ENCODE measurements around the gene GLT1D1.

The GLT1D1 gene

DNA sequence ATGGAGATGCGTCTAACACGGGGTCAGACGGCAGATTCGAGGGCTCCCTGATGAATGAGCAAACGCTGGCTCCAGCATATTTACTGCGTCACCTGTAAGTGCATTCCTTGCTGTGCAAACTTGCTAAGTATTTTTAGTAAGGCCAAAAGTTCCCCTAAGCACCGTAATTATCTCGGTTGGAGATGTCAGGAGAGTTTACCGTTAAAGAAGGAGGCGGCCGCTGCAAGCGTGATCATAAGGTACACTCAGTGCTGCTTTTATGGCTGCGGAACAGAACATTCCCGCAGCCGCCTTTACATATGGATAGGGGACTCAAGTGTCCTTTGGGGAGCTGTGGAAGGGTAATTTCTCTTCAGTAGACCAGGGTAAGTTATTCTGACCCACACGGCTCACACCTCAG is 175.6 kb downstream of the GLT1D1 start:
- DNase-seq (ENCODE audit: low read depth), result no peak
- no peak overlapping the region for H3K4me3 ChIP-seq (ENCODE audit: low read depth, low read length)
- TF ChIP-seq, protein P1, sequence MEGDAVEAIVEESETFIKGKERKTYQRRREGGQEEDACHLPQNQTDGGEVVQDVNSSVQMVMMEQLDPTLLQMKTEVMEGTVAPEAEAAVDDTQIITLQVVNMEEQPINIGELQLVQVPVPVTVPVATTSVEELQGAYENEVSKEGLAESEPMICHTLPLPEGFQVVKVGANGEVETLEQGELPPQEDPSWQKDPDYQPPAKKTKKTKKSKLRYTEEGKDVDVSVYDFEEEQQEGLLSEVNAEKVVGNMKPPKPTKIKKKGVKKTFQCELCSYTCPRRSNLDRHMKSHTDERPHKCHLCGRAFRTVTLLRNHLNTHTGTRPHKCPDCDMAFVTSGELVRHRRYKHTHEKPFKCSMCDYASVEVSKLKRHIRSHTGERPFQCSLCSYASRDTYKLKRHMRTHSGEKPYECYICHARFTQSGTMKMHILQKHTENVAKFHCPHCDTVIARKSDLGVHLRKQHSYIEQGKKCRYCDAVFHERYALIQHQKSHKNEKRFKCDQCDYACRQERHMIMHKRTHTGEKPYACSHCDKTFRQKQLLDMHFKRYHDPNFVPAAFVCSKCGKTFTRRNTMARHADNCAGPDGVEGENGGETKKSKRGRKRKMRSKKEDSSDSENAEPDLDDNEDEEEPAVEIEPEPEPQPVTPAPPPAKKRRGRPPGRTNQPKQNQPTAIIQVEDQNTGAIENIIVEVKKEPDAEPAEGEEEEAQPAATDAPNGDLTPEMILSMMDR (IDR thresholded peaks at IDR 0.05; ENCODE audit: low read depth, low read length, missing control alignments), result no peak
